HEK293 (cell line): ENCODE results near the gene EDNRA.

Experiments used
- CTCF ChIA-PET: fragments of 350-600 bp; formaldehyde crosslinking; extraction: SDS; loops from one replicate; lab custom pipeline; 2021; ENCODE audit warnings: antibody characterized with exemption; lab: Yijun Ruan, JAX
- POLR2A ChIA-PET: fragments of 300-600 bp; formaldehyde crosslinking; extraction: SDS; loops from one replicate; lab custom pipeline; 2020; ENCODE audit warnings: antibody characterized with exemption, inconsistent platforms; lab: Yijun Ruan, JAX
- H3K27ac ChIP-seq: fragments of 200-500 bp; sonication (Bioruptor generic); 2 replicates; pipeline ENCODE4 v1.5.1; 2014; ENCODE audit warnings: low read depth, low read length, control low read depth, inconsistent platforms; ENCODE audit errors: extremely low read depth
- H3K36me3 ChIP-seq, 2 experiments: fragments of 200-500 bp in 1 of 2; sonication (Bioruptor generic) in 1 of 2; 1 replicate in 1 of 2; 2 replicates in 1 of 2; pipeline ENCODE4 v1.5.1; 2014 to 2017; ENCODE audit warnings: inconsistent platforms in 2 of 2, low read length in 2 of 2; ENCODE audit not compliant: control insufficient read depth in 2 of 2, insufficient read depth in 1 of 2
- H3K4me1 ChIP-seq: fragments of 200-500 bp; sonication (Bioruptor generic); 2 replicates; pipeline ENCODE4 v1.5.1; 2014; ENCODE audit warnings: mild to moderate bottlenecking, low read length, inconsistent platforms; ENCODE audit not compliant: control insufficient read depth, insufficient read depth
- H3K4me3 ChIP-seq: 2 replicates; pipeline ENCODE4 v1.5.1; 2011; ENCODE audit warnings: low read depth, mild to moderate bottlenecking, control low read depth, low read length, moderate library complexity
- H3K9me3 ChIP-seq: fragments of 200-500 bp; sonication (Bioruptor generic); 2 replicates; pipeline ENCODE4 v1.5.1; 2014; ENCODE audit warnings: low read depth, low read length, inconsistent platforms; ENCODE audit not compliant: control insufficient read depth, insufficient read depth
- EGR2 ChIP-seq: fragments of 450-650 bp; formaldehyde crosslinking; IDR thresholded peaks from 2 replicates; pipeline ENCODE4 v1.5.1; 2016; ENCODE audit warnings: low read depth, missing biosample characterization, missing genetic modification characterization
- HOXC10 ChIP-seq: sonication (generic); formaldehyde crosslinking; IDR thresholded peaks from 2 replicates; pipeline ENCODE4 v1.8.1; 2023; ENCODE audit warnings: mild to moderate bottlenecking, missing genetic modification reagents
- MZF1 ChIP-seq: fragments of 450-650 bp; formaldehyde crosslinking; IDR thresholded peaks from 2 replicates; pipeline ENCODE4 v1.5.1; 2017; ENCODE audit warnings: missing biosample characterization, missing genetic modification characterization, borderline replicate concordance
- OVOL3 ChIP-seq: fragments of 450-650 bp; formaldehyde crosslinking; IDR thresholded peaks from 2 replicates; pipeline ENCODE4 v1.5.1; 2016; ENCODE audit warnings: missing biosample characterization, missing genetic modification characterization
- PBX3 ChIP-seq: sonication (generic); formaldehyde crosslinking; IDR thresholded peaks from 2 replicates; pipeline ENCODE4 v1.8.1; 2022; ENCODE audit warnings: mild to moderate bottlenecking, moderate library complexity, missing genetic modification reagents
- WT1 ChIP-seq: fragments of 450-650 bp; formaldehyde crosslinking; IDR thresholded peaks from 2 replicates; pipeline ENCODE4 v1.5.1; 2016; ENCODE audit warnings: missing biosample characterization, missing genetic modification characterization
- ZBTB7A ChIP-seq: fragments of 450-650 bp; formaldehyde crosslinking; IDR thresholded peaks from 2 replicates; pipeline ENCODE4 v1.5.1; 2016; ENCODE audit warnings: low read depth, missing biosample characterization, missing genetic modification characterization
- ZNF133 ChIP-seq: fragments of 450-650 bp; formaldehyde crosslinking; IDR thresholded peaks from 2 replicates; pipeline ENCODE4 v1.5.1; 2016; ENCODE audit warnings: missing biosample characterization, missing genetic modification characterization
- ZNF148 ChIP-seq: fragments of 450-650 bp; formaldehyde crosslinking; IDR thresholded peaks from 2 replicates; pipeline ENCODE4 v1.5.0; 2017; ENCODE audit warnings: missing biosample characterization, missing genetic modification characterization, borderline replicate concordance
- ZNF16 ChIP-seq: fragments of 450-650 bp; formaldehyde crosslinking; IDR thresholded peaks from 2 replicates; pipeline ENCODE4 v1.5.1; 2016; ENCODE audit warnings: low read depth, missing biosample characterization, missing genetic modification characterization
- ZNF239 ChIP-seq: fragments of 450-650 bp; formaldehyde crosslinking; IDR thresholded peaks from 2 replicates; pipeline ENCODE4 v1.5.1; 2016; ENCODE audit warnings: missing biosample characterization, missing genetic modification characterization
- ZNF266 ChIP-seq: fragments of 450-650 bp; formaldehyde crosslinking; IDR thresholded peaks from 2 replicates; pipeline ENCODE4 v1.5.1; 2016; ENCODE audit warnings: missing biosample characterization, missing genetic modification characterization, low read depth
- ZNF366 ChIP-seq: fragments of 450-650 bp; formaldehyde crosslinking; conservative IDR thresholded peaks from 2 replicates; pipeline ENCODE4 v1.5.1; 2016; ENCODE audit warnings: missing biosample characterization, missing genetic modification characterization
- ZNF48 ChIP-seq: fragments of 450-650 bp; formaldehyde crosslinking; IDR thresholded peaks from 2 replicates; pipeline ENCODE4 v1.5.1; 2016; ENCODE audit warnings: missing biosample characterization, missing genetic modification characterization
- ZNF501 ChIP-seq: fragments of 450-650 bp; formaldehyde crosslinking; IDR thresholded peaks from 2 replicates; pipeline ENCODE4 v1.5.1; 2016; ENCODE audit warnings: missing biosample characterization, missing genetic modification characterization
- ZNF514 ChIP-seq: fragments of 450-650 bp; formaldehyde crosslinking; IDR thresholded peaks from 2 replicates; pipeline ENCODE4 v1.5.1; 2016; ENCODE audit warnings: missing biosample characterization, missing genetic modification characterization
- ZNF530 ChIP-seq: fragments of 450-650 bp; formaldehyde crosslinking; IDR thresholded peaks from 2 replicates; pipeline ENCODE4 v1.5.1; 2016; ENCODE audit warnings: low read depth, missing biosample characterization, missing genetic modification characterization
- ZNF558 ChIP-seq: fragments of 450-650 bp; formaldehyde crosslinking; IDR thresholded peaks from 2 replicates; pipeline ENCODE4 v1.5.1; 2016; ENCODE audit warnings: missing biosample characterization, missing genetic modification characterization
- ZNF560 ChIP-seq: fragments of 450-650 bp; formaldehyde crosslinking; IDR thresholded peaks from 2 replicates; pipeline ENCODE4 v1.5.1; 2017; ENCODE audit warnings: missing biosample characterization, missing genetic modification characterization, borderline replicate concordance
- ZNF707 ChIP-seq: fragments of 450-650 bp; formaldehyde crosslinking; IDR thresholded peaks from 2 replicates; pipeline ENCODE4 v1.5.1; 2016; ENCODE audit warnings: missing biosample characterization, missing genetic modification characterization
- ZNF785 ChIP-seq: fragments of 450-650 bp; formaldehyde crosslinking; IDR thresholded peaks from 2 replicates; pipeline ENCODE4 v1.5.1; 2016; ENCODE audit warnings: missing biosample characterization, missing genetic modification characterization

EDNRA gene

GRCh38 chr4:147488556-147488955 lies 7.7 kb downstream of the EDNRA start:
- ChIA-PET CTCF (no interaction called here), POLR2A (no interaction called here)
- Histone ChIP-seq H3K4me3 (no peak overlapping the region), H3K4me1 (no peaks in the 10 kb centered on the region), H3K36me3 (no peaks in the 10 kb centered on the region), H3K9me3 (no peaks in the 10 kb centered on the region), H3K27ac (no peak overlapping the region)
- TF ChIP-seq ZNF560 (tag by site-specific recombination) (no peak), ZNF366 (tag by site-specific recombination) (no peak), ZNF148 (tag by site-specific recombination) (no peak), WT1 (tag by site-specific recombination) (no peak), ZNF501 (tag by site-specific recombination) (no peak), EGR2 (tag by site-specific recombination) (no peak), ZNF48 (tag by site-specific recombination) (no peak), HOXC10 (CRISPR knock-in tag) (no peak)

- ChIA-PET POLR2A (no interaction called here), CTCF (no interaction called here)
- Histone ChIP-seq H3K36me3 (no peaks in the 10 kb centered on the region), H3K9me3 (no peaks in the 10 kb centered on the region), H3K4me3 (no peak overlapping the region), H3K27ac (no peak overlapping the region), H3K4me1 (no peaks in the 10 kb centered on the region)
- TF ChIP-seq ZNF48 (tag by site-specific recombination): no peak
These were observed 10.2 kb downstream of the EDNRA start for GRCh38 chr4:147491086-147491485.

GRCh38 chr4:147492306-147492705 lies 11.4 kb downstream of the EDNRA start:
- Histone ChIP-seq H3K4me1 (no peaks in the 10 kb centered on the region), H3K9me3 (no peaks in the 10 kb centered on the region), H3K27ac (no peak overlapping the region), H3K36me3 (no peaks in the 10 kb centered on the region), H3K4me3 (no peak overlapping the region)
- CTCF ChIA-PET: interaction anchor here (0.6 kb wide), 1 partner anchor 37 kb away, joined by 3 read pairs; no protein-coding TSS in a partner anchor
- POLR2A ChIA-PET: no interaction called here
- TF ChIP-seq ZNF133: no peak
- no peak for TF ChIP-seq PBX3 (CRISPR knock-in tag)
- no peak for TF ChIP-seq HOXC10 (CRISPR knock-in tag)
- no peak for TF ChIP-seq ZNF239 (tag by site-specific recombination)
- no peak for TF ChIP-seq ZNF514 (tag by site-specific recombination)
- no peak for TF ChIP-seq ZNF707 (tag by site-specific recombination)
- TF ChIP-seq ZNF530 (tag by site-specific recombination): no peak
- no peak for TF ChIP-seq ZNF16 (tag by site-specific recombination)
- no peak for TF ChIP-seq ZNF785 (tag by site-specific recombination)
- TF ChIP-seq OVOL3 (tag by site-specific recombination): no peak
- TF ChIP-seq ZBTB7A (tag by site-specific recombination): no peak
- TF ChIP-seq MZF1: no peak
- no peak for TF ChIP-seq WT1 (tag by site-specific recombination)
- no peak for TF ChIP-seq ZNF266 (tag by site-specific recombination)
- no peak for TF ChIP-seq ZNF558 (tag by site-specific recombination)
